Neuronal stem cell (in vitro differentiated cells): Measurements from ENCODE around the gene HLA-DRB1.
A peak's percentile ranks its signal among the peaks of the same experiment; 100 is the strongest.

ENCODE experiments used
- DNase-seq: peaks from one replicate; pipeline ENCODE4 v3.0.0-alpha.2; 2013; ENCODE audit warnings: low spot score
- H2AFZ ChIP-seq: one replicate; pipeline ENCODE4 v1.6.1; 2013; ENCODE audit warnings: mild to moderate bottlenecking, low read length, inconsistent platforms
- H2AK5ac ChIP-seq: 2 replicates; pipeline ENCODE4 v1.6.1; 2013; ENCODE audit warnings: low read depth, mild to moderate bottlenecking, inconsistent platforms, low read length, moderate library complexity, mixed read lengths
- H2BK120ac ChIP-seq: 2 replicates; pipeline ENCODE4 v1.6.1; 2013; ENCODE audit warnings: low read depth, mild to moderate bottlenecking, inconsistent platforms, low read length, moderate library complexity, mixed read lengths
- H2BK12ac ChIP-seq: one replicate; pipeline ENCODE4 v1.6.1; 2013; ENCODE audit warnings: low read length, inconsistent platforms
- H2BK15ac ChIP-seq: 2 replicates; pipeline ENCODE4 v1.6.1; 2013; ENCODE audit warnings: mild to moderate bottlenecking, low read length, inconsistent platforms, mixed read lengths
- H2BK5ac ChIP-seq: one replicate; pipeline ENCODE4 v1.6.1; 2013; ENCODE audit warnings: inconsistent platforms, mild to moderate bottlenecking, low read length, moderate library complexity
- H3K14ac ChIP-seq: one replicate; pipeline ENCODE4 v1.6.1; 2013; ENCODE audit warnings: low read length, inconsistent platforms
- H3K18ac ChIP-seq: 2 replicates; pipeline ENCODE4 v1.6.1; 2013; ENCODE audit warnings: low read length, inconsistent platforms
- H3K23ac ChIP-seq: 2 replicates; pipeline ENCODE4 v1.6.1; 2013; ENCODE audit warnings: low read depth, mild to moderate bottlenecking, mixed read lengths, low read length, inconsistent platforms; ENCODE audit not compliant: poor library complexity
- H3K27ac ChIP-seq: replicated peaks from 3 replicates; pipeline ENCODE4 v1.5.1; 2013; ENCODE audit warnings: low read length, inconsistent platforms
- H3K27me3 ChIP-seq, 3 experiments: 2 replicates each; pipeline ENCODE4 v1.6.1; 2013; ENCODE audit warnings: low read length in 3 of 3, mild to moderate bottlenecking in 2 of 3, inconsistent platforms in 1 of 3, low read depth in 1 of 3, mixed read lengths in 1 of 3, moderate library complexity in 1 of 3; ENCODE audit not compliant: control insufficient read depth in 3 of 3, insufficient read depth in 3 of 3
- H3K36me3 ChIP-seq, 2 donors: replicated peaks in 1 of 2; 2 replicates each; pipeline ENCODE4 v1.6.1; 2013; ENCODE audit warnings: low read length in 2 of 2; ENCODE audit not compliant: control insufficient read depth in 2 of 2, insufficient read depth in 2 of 2
- H3K4ac ChIP-seq: 2 replicates; pipeline ENCODE4 v1.6.1; 2013; ENCODE audit warnings: inconsistent platforms, mild to moderate bottlenecking, low read length, moderate library complexity
- H3K4me1 ChIP-seq, 2 donors: 1 replicate in 1 of 2; 2 replicates in 1 of 2; pipeline ENCODE4 v1.6.1; 2013; ENCODE audit warnings: low read length in 2 of 2, low read depth in 1 of 2; ENCODE audit not compliant: control insufficient read depth in 2 of 2, insufficient read depth in 1 of 2
- H3K4me2 ChIP-seq: one replicate; pipeline ENCODE4 v1.6.1; 2013; ENCODE audit warnings: mild to moderate bottlenecking, low read length, inconsistent platforms; ENCODE audit not compliant: insufficient read depth, poor library complexity, severe bottlenecking
- H3K4me3 ChIP-seq, 2 donors: 2 replicates each; pipeline ENCODE4 v1.5.1; 2013; ENCODE audit warnings: low read length in 2 of 2, mild to moderate bottlenecking in 2 of 2, inconsistent platforms in 1 of 2, moderate library complexity in 1 of 2
- H3K79me1 ChIP-seq: one replicate; pipeline ENCODE4 v1.6.1; 2013; ENCODE audit warnings: low read depth, mild to moderate bottlenecking, inconsistent platforms, low read length, moderate library complexity
- H3K9ac ChIP-seq: one replicate; pipeline ENCODE4 v1.6.1; 2013; ENCODE audit warnings: mild to moderate bottlenecking, low read depth, low read length, inconsistent platforms; ENCODE audit not compliant: poor library complexity
- H3K9me3 ChIP-seq, 2 donors: replicated peaks in 1 of 2; 2 replicates each; pipeline versions ENCODE3 to v1.6.1; 2013; ENCODE audit warnings: low read length in 2 of 2, mild to moderate bottlenecking in 2 of 2, inconsistent platforms in 1 of 2, low read depth in 1 of 2, mixed read lengths in 1 of 2, moderate library complexity in 1 of 2; ENCODE audit not compliant: control insufficient read depth in 2 of 2, insufficient read depth in 1 of 2
- H4K8ac ChIP-seq: one replicate; pipeline ENCODE4 v1.6.1; 2013; ENCODE audit warnings: low read depth, mild to moderate bottlenecking, inconsistent platforms, low read length, moderate library complexity
- H4K91ac ChIP-seq: one replicate; pipeline ENCODE4 v1.6.1; 2013; ENCODE audit warnings: low read length, low read depth, mild to moderate bottlenecking, inconsistent platforms; ENCODE audit not compliant: poor library complexity
- WGBS, 2 donors: extraction: QIAGEN DNeasy Blood & Tissue Kit; methylation state at CpG; one replicate each; pipeline ENCODE4 v1.1.7; 2013; ENCODE audit warnings: missing lambda C conversion rate in 2 of 2, mixed read lengths in 1 of 2; ENCODE audit not compliant: insufficient read length in 2 of 2, insufficient replicate concordance in 1 of 2; ENCODE audit errors: extremely low coverage in 2 of 2; 5-methylcytosine and 5-hydroxymethylcytosine counted together

The HLA-DRB1 gene

GRCh38 chr6:32625137-32625536 is 35.5 kb upstream of the HLA-DRB1 start:
- H3K23ac ChIP-seq: no peak overlapping the region
- no peaks in the 10 kb centered on the region for H3K9me3 ChIP-seq
- no peak overlapping the region for H2BK5ac ChIP-seq
- H3K27me3 ChIP-seq: no peaks in the 10 kb centered on the region
- no peak overlapping the region for H2BK15ac ChIP-seq
- H3K14ac ChIP-seq: no peak overlapping the region
- H2BK12ac ChIP-seq: no peak overlapping the region
- no CpG with 5 or more reads among the region's 5 CpGs for WGBS, 2 donors
- H3K36me3 ChIP-seq: no peaks in the 10 kb centered on the region
- no peak overlapping the region for H2AK5ac ChIP-seq
- no peak overlapping the region for H2BK120ac ChIP-seq
- H4K91ac ChIP-seq: no peak overlapping the region
- H3K9ac ChIP-seq: no peak overlapping the region
- no peak overlapping the region for H3K4ac ChIP-seq
- DNase-seq: no peak
- H3K18ac ChIP-seq: no peak overlapping the region
- no peaks in the 10 kb centered on the region for H3K4me1 ChIP-seq
- H3K79me1 ChIP-seq: no peaks in the 10 kb centered on the region
- no peak overlapping the region for H3K4me3 ChIP-seq
- no peak overlapping the region for H4K8ac ChIP-seq
- H2AFZ ChIP-seq: no peak overlapping the region
- H3K27ac ChIP-seq: no peak overlapping the region
- H3K4me2 ChIP-seq: no peak overlapping the region

DNA sequence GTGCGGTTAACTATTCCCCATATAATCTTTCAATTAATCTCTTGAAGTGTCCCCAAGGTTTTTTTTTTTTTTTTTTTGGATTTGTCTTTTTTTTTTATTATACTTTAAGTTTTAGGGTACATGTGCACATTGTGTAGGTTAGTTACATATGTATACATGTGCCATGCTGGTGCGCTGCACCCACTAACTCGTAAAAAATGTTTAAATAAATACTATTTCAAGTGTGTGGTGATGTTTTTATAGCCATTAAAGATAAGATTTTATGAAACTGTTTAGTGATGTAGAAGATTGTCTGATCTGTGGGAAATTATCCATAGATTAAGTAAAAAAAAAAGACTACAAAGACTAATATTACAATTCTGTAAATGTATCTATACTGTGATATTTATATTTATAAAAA is 34.9 kb upstream of the HLA-DRB1 start:
- Histone ChIP-seq H3K4me1 (no peaks in the 10 kb centered on the region), H3K9ac (no peak overlapping the region), H3K36me3 (no peaks in the 10 kb centered on the region), H3K79me1 (no peaks in the 10 kb centered on the region), H3K4me3 (no peak overlapping the region), H3K27ac (no peak overlapping the region), H2BK5ac (no peak overlapping the region), H2BK12ac (no peak overlapping the region), H3K9me3 (no peaks in the 10 kb centered on the region), H4K8ac (no peak overlapping the region), H2BK120ac (no peak overlapping the region), H3K4ac (no peak overlapping the region), H3K18ac (no peak overlapping the region), H4K91ac (no peak overlapping the region), H3K27me3 (no peaks in the 10 kb centered on the region), H3K23ac (no peak overlapping the region), H3K14ac (no peak overlapping the region), H2BK15ac (no peak overlapping the region), H2AK5ac (no peak overlapping the region), H3K4me2 (no peak overlapping the region), H2AFZ (no peak overlapping the region)
- no peak for DNase-seq
- WGBS, 2 donors: no CpG with 5 or more reads among the region's 3 CpGs

- Histone ChIP-seq H4K91ac (no peak overlapping the region), H3K36me3 (no peaks in the 10 kb centered on the region), H3K18ac (no peak overlapping the region), H3K79me1 (no peaks in the 10 kb centered on the region), H3K9me3 (no peaks in the 10 kb centered on the region), H3K27me3 (no peaks in the 10 kb centered on the region), H3K14ac (no peak overlapping the region), H2BK12ac (no peak overlapping the region), H4K8ac (no peak overlapping the region), H2BK120ac (no peak overlapping the region), H3K4me3 (no peak overlapping the region), H2BK5ac (no peak overlapping the region), H3K27ac (no peak overlapping the region), H3K9ac (no peak overlapping the region), H2AK5ac (no peak overlapping the region), H3K23ac (no peak overlapping the region), H3K4me1 (no peaks in the 10 kb centered on the region), H2AFZ (no peak overlapping the region), H3K4me2 (no peak overlapping the region), H2BK15ac (no peak overlapping the region), H3K4ac (no peak overlapping the region)
- no peak for DNase-seq
These were observed 34.0 kb upstream of the HLA-DRB1 start for GRCh38 chr6:32623693-32624092.

DNA sequence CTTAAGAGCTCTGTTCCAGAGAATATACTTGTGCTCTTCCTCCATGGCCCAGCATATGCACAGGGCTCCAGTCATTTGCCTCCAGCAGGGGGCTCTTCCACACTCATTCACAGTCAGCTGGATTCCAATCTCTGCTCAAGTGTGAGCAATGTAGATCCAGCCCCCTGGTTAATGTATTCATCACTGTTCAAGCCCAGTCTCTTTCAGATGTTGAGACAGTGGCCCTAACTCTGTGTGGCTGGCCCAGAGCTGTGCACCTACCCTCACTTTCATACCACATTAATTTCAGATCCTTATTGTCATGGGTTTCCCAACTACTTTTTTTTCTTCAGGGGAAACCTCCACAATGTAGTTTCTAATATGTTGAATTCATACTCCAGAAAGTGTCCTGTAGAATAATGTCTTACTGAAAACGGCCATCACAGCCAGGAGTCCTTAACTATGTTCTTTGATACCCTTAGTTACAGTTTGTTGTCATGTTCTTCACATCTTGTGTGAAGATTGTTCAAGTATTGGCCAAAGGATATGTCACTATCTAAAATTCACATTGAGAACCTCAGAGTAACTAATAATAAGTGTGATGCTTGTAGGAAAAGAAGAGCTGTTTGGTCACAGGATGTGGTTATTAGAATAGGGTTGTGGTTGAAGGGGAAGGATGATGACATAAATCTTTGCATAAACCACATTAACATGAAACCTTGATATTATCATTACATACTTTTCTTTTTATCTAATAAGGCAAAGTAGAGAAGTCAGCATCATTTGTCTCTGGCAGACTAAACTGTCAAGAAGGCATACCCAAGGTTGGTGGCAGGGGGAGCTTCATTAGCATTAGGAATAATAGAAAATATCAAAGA is 33.1 kb upstream of the HLA-DRB1 start:
- no peak overlapping the region for H3K4me3 ChIP-seq
- H3K4me1 ChIP-seq: no peaks in the 10 kb centered on the region
- H3K4me2 ChIP-seq: no peak overlapping the region
- no peak overlapping the region for H2BK12ac ChIP-seq
- H2BK15ac ChIP-seq: no peak overlapping the region
- H3K27ac ChIP-seq: no peak overlapping the region
- WGBS, 2 donors: no CpG with 5 or more reads among the region's 1 CpG
- peak; percentile 15 for DNase-seq
- no peaks in the 10 kb centered on the region for H3K36me3 ChIP-seq
- H3K23ac ChIP-seq: no peak overlapping the region
- H3K9me3 ChIP-seq: no peaks in the 10 kb centered on the region
- H3K4ac ChIP-seq: no peak overlapping the region
- H3K18ac ChIP-seq: no peak overlapping the region
- H2AK5ac ChIP-seq: no peak overlapping the region
- H3K79me1 ChIP-seq: no peaks in the 10 kb centered on the region
- H2BK5ac ChIP-seq: no peak overlapping the region
- no peak overlapping the region for H4K91ac ChIP-seq
- no peak overlapping the region for H4K8ac ChIP-seq
- H3K9ac ChIP-seq: no peak overlapping the region
- no peak overlapping the region for H2AFZ ChIP-seq
- H3K14ac ChIP-seq: no peak overlapping the region
- no peak overlapping the region for H2BK120ac ChIP-seq
- no peaks in the 10 kb centered on the region for H3K27me3 ChIP-seq
